SH-SY5Y (cell line): ENCODE data around the gene LCORL.

ENCODE experiments used
- GATA2 ChIP-seq: IDR thresholded peaks from 2 replicates; pipeline ENCODE4 v1.6.1; 2011; ENCODE audit warnings: mild to moderate bottlenecking, low read depth, low read length
- GATA3 ChIP-seq: IDR thresholded peaks from 2 replicates; pipeline ENCODE4 v1.6.1; 2011; ENCODE audit warnings: low read depth, mild to moderate bottlenecking, low read length, moderate library complexity

- TF ChIP-seq GATA3 (no peak), GATA2 (no peak)
Measured at GRCh38 chr4:18041114-18041513, 19.6 kb upstream of the LCORL start.
